Measurements from ENCODE around the gene ABLIM3.

ABLIM3 gene

GRCh38 chr5:149157330-149157729 is 16.0 kb downstream of the ABLIM3 start:
- no peak for DNase-seq (ENCODE audit: low read depth in 2 of 2)

- no peak for DNase-seq (ENCODE audit: low read depth in 2 of 2)
These were observed 19.0 kb downstream of the ABLIM3 start for GRCh38 chr5:149160291-149160787.

DNA sequence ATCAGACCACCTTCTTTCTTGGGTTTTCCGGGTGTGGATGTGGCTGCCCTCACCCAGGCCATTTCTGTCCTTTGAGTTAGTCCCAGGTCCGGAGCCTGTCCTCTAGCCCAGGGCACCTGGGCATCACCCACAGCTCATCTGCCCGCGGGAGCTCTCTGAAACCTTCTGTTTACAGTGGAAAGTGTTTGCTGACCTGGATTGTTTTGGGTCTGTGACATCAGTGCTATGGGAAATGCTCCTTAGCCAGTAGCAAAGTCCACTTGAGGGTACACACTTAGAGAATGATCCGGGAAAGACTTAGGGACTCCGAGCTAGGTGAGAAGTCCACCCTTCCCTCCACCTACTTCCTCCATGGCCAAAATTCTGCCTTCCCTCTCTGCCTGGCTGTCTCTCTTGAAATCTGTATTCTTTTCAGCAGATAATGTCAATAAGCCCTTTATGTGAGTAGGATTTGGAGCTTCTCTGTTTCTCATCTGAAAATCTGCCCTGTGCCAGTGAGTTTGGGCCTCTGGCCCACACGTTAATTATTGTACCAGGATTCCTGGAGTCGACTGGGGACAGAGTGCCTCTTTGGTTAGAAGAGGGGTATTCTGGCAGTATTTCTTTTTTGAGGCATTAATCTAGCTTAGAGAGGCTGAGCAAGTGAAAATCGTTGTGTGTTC is 19.9 kb downstream of the ABLIM3 start:
- no peak for DNase-seq (ENCODE audit: low read depth in 2 of 2)

GRCh38 chr5:149161850-149162249 is 20.6 kb downstream of the ABLIM3 start:
- DNase-seq (ENCODE audit: low read depth in 2 of 2): no peak

DNA sequence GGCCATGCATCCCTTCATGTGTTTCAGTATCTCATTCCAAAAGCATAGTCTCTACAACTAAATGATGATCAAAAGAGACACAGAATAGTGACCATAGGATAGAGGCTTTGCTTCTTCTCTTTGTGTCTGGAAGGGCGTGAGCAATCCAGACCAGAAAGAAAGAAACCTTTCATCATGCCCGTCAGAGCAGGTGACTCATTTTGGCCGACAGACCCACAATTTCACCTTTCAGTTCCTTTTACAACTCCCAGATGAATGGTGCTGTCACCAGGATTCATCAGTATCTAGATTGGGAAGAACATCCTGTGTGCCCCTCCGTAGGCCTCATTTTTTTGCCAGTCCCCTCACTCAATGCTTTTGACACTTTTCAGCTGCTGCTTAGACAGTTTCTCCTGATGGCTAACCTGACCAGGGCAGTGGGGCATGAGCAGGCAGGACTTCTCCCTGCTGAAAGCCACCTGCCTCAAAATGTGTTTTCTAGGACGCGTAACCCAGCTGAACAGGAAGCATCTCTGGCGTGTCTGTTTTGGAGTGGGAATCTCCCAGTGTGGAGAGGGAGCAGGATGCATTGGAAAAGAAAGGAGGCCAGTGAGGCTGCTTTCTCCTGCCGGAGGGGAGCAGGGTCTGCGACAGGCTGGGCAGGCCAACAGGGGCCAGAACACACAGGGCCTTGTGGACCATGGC is 21.2 kb downstream of the ABLIM3 start:
- DNase-seq (ENCODE audit: low read depth in 2 of 2): no peak

DNA sequence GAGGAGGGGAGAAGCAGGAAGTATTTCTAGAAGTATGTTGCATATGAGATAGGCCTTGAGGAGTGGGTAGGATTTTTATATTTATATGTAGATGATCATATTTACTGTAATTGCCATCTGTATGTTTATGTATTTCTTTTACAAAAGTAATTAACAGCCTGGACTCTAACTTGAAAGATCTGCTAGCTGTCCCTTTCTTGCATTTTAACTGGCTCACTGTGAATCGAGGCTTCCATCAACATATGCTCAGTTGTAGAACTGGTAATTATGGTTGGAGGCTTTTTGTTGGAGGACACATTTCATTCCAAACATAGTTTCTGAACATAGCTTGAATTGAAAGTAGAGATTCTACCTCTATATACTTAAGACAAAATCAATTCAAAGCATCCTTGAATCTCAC is 23.4 kb downstream of the ABLIM3 start:
- DNase-seq (ENCODE audit: low read depth in 2 of 2): no peak

- DNase-seq (ENCODE audit: low read depth in 2 of 2): no peak
These were observed 24.8 kb downstream of the ABLIM3 start for GRCh38 chr5:149166128-149166527.

DNA sequence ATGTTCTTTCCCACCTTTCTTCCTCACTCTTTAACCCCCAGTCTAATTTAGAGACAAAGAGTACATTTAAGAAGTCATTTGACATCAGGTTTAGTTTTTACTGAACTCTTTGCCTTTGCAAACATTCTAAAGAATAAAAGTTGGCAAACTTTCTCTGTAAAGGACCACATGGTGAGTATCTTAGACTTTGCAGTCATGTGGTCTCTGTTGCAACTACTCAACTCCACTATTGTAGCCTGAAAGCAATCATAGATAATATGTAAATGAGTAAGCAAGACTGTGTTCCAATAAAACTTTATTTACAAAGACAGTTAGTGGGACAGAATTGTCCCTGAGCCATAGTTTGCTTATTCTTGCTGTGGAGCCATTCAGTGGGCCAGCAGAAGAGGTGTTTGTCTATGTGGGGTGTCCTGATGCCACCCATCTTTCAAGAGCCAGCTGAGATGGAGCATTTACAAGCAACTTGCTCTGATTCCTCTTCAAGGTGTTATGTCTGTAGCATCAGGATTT is 25.4 kb downstream of the ABLIM3 start:
- DNase-seq (ENCODE audit: low read depth in 2 of 2): no peak

DNA sequence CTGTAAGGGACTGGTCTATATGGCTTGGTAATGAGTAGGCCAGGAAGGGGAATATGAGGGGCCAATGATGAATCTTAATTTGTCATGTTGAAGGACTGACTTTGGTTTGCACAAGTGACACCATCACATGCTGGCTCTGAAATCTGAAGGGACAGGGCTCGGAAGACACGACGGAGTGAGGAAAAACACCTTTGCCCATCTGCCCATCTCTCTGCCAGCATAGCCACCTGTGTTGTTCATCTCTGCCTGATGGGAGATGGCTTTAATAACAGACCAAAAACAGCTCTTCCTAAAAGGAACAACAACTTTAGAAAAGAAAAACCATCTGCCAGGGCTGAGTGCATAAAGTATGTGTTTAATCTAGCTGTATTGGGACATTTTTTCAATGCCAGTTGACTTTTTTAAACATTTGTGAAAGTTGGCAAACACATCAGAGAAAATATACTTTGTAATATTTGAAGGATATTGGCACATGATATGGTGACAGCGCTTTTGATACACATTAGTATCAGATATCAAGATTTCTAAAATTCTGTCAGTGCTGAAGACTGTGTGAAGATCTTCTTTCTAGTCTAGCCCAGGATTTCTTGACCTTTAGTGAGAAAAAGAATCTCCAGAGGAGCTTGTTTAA is 27.1 kb downstream of the ABLIM3 start:
- no peak for DNase-seq (ENCODE audit: low read depth in 2 of 2)

- no peak for DNase-seq (ENCODE audit: low read depth in 2 of 2)
These were observed 29.0 kb downstream of the ABLIM3 start for GRCh38 chr5:149170299-149170698.

- DNase-seq (ENCODE audit: low read depth in 2 of 2): peak; percentile 14 to 18
These were observed 31.0 kb downstream of the ABLIM3 start for GRCh38 chr5:149172261-149172660.

- no peak for DNase-seq (ENCODE audit: low read depth in 2 of 2)
These were observed 31.6 kb downstream of the ABLIM3 start for GRCh38 chr5:149172709-149173505.

DNA sequence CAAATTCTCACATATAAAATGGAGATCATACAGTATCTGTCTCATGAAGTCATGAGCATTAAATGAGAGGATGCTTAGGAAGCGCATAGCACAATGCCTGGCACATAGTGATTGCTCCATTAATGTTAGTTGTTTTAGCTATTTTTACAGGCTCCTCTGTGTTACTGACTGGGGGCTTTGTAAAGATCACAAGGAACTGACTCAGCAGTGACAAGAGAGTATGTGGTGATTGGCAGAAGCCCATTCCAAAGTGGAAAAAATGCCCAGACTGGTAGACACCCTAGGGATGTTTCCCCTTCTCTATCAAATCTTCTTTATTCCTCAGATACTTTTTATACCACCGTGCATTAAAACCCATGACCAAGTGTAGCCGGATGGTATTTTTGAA is 33.5 kb downstream of the ABLIM3 start:
- DNase-seq (ENCODE audit: low read depth in 2 of 2): no peak

- no peak for DNase-seq (ENCODE audit: low read depth in 2 of 2)
These were observed 34.2 kb downstream of the ABLIM3 start for GRCh38 chr5:149175346-149176105.

- no peak for DNase-seq (ENCODE audit: low read depth in 2 of 2)
These were observed 36.1 kb downstream of the ABLIM3 start for GRCh38 chr5:149177339-149177843.

- DNase-seq (ENCODE audit: low read depth in 2 of 2): no peak
These were observed 36.7 kb downstream of the ABLIM3 start for GRCh38 chr5:149177911-149178565.

DNA sequence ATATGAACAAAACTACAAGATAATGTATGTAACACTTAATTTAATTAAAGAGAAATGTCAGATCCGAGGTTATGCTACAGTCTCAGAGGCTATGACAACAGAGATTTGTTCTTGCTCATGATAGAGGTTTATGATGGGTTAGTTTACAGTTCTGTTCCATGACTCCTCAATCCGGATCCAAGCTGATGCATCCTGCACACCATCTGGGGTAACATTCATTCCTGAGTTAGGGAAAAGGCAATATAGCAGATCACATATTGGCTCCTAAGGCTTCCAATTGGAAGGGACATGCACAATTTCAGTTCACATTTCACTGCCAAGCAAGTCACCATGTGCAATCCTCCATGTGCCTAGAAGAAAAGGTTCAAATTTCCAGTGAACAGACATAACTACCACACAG is 40.4 kb downstream of the ABLIM3 start:
- no peak for DNase-seq (ENCODE audit: low read depth in 2 of 2)

DNA sequence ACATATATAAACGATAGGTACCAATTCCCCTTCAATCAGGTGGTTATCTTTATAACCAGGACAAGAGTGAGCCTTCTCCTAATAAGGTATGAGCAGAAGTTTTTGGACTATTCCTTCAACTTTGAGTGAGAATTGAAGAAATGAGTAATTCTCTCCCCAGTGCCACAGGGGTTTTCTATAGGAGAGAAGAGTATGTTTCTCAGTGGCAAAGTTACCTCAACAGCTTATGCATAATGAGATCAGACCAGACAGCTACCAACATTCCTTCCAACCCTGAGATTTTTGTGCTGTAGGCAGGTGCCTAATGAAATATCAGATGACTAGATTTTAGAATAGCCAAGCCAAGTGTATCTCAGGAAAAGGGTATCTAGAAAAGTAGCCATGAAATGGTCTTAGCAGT is 40.9 kb downstream of the ABLIM3 start:
- no peak for DNase-seq (ENCODE audit: low read depth in 2 of 2)

GRCh38 chr5:149185067-149185466 is 43.8 kb downstream of the ABLIM3 start:
- no peak for DNase-seq (ENCODE audit: low read depth in 2 of 2)

GRCh38 chr5:149186506-149186905 is 45.2 kb downstream of the ABLIM3 start:
- DNase-seq (ENCODE audit: low read depth in 2 of 2): no peak

Measured in stimulated activated CD4-positive, alpha-beta T cell treated with anti-CD3 and anti-CD28 coated beads, Interleukin-15, amount 100 ng/mL, for 48 hours (primary cell).